NCI-H510A treated with DMSO at 0.1 percent for 48 hours (cell line): Measurements from ENCODE around the gene SPRR2D.
"Not testable (repeated sequence)": the region's sequence is repeated elsewhere in the genome, so short reads cannot be mapped to it uniquely, and the experiment has no call there.

Experiments
- DNase-seq: peaks from one replicate; lab custom pipeline; 2025; lab: John Stamatoyannopoulos, UW

SPRR2D gene

GRCh38 chr1:153040950-153041631 lies at the start of gene SPRR2D:
SPRR2D (minus strand) TSS chr1:153041120; CDS start chr1:153040346, 774 bp downstream.
- no peak for DNase-seq

GRCh38 chr1:153087652-153088051 lies 46.7 kb upstream of the SPRR2D start:
- DNase-seq: no peak

GRCh38 chr1:153081736-153082135 lies 40.8 kb upstream of the SPRR2D start:
- DNase-seq: no peak

GRCh38 chr1:153072806-153073726 lies 32.1 kb upstream of the SPRR2D start:
- DNase-seq: no peak

- no peak for DNase-seq
These were observed 30.6 kb upstream of the SPRR2D start, which contains the start of gene SPRR2B for GRCh38 chr1:153071511-153071910. SPRR2B (minus strand) TSS chr1:153071611; CDS start chr1:153070839, 772 bp downstream.

GRCh38 chr1:153070243-153070642 lies 29.3 kb upstream of the SPRR2D start:
- no peak for DNase-seq

GRCh38 chr1:153058826-153059784 lies 18.2 kb upstream of the SPRR2D start:
- DNase-seq: no peak

GRCh38 chr1:153058154-153058553 lies 17.2 kb upstream of the SPRR2D start:
- DNase-seq: no peak

GRCh38 chr1:153057375-153057774 lies 16.5 kb upstream of the SPRR2D start, which contains the start of gene SPRR2A:
SPRR2A (minus strand) TSS chr1:153057512; CDS start chr1:153056735, 777 bp downstream.
- no peak for DNase-seq

GRCh38 chr1:153056111-153056510 lies 15.2 kb upstream of the SPRR2D start:
- not testable (repeated sequence) for DNase-seq

- DNase-seq: no peak
These were observed 8.3 kb upstream of the SPRR2D start for GRCh38 chr1:153049211-153049610.

- DNase-seq: no peak
These were observed 5.7 kb downstream of the SPRR2D start for GRCh38 chr1:153035211-153035610.

- no peak for DNase-seq
These were observed 8.1 kb downstream of the SPRR2D start for GRCh38 chr1:153032677-153033308.

GRCh38 chr1:153032073-153032472 lies 8.8 kb downstream of the SPRR2D start:
- no peak for DNase-seq

- no peak for DNase-seq
These were observed 10.0 kb downstream of the SPRR2D start, which contains the start of gene SPRR1B for GRCh38 chr1:153030895-153031294. SPRR1B (plus strand) TSS chr1:153031203; CDS start chr1:153032346, 1,143 bp downstream.

- DNase-seq: no peak
These were observed 12.2 kb downstream of the SPRR2D start for GRCh38 chr1:153028766-153029165.

- no peak for DNase-seq
These were observed 15.1 kb downstream of the SPRR2D start for GRCh38 chr1:153025797-153026196.

GRCh38 chr1:153024413-153024812 lies 16.5 kb downstream of the SPRR2D start:
- no peak for DNase-seq

GRCh38 chr1:153023109-153023508 lies 17.8 kb downstream of the SPRR2D start:
- DNase-seq: no peak

- DNase-seq: not testable (repeated sequence)
These were observed 18.6 kb downstream of the SPRR2D start for GRCh38 chr1:153022340-153022739.

- DNase-seq: not testable (repeated sequence)
These were observed 19.1 kb downstream of the SPRR2D start for GRCh38 chr1:153021829-153022228.
